Hematopoietic multipotent progenitor cell (in vitro differentiated cells): ENCODE measurements around the gene SLC5A3. TPM values are rescaled to one million over a fixed set of nuclear protein-coding genes. Genes with fewer than 3 reads are reported as not detected.
A peak's percentile ranks its signal among the peaks of the same experiment; 100 is the strongest.

Experiments
- DNase-seq, 3 donors: peaks; one replicate each; pipeline ENCODE4 v3.0.0-alpha.2; 2011 to 2015; ENCODE audit warnings: low read depth in 2 of 3, low spot score in 2 of 3
- total RNA-seq: library from RNA; depleted of rRNA; stranded (reverse); fragments of >200 nt; gene quantifications from one replicate; pipeline ENCODE4 v1.2.3, GENCODE V29; 2012

The SLC5A3 gene
- 10.5 TPM for total RNA-seq

DNA sequence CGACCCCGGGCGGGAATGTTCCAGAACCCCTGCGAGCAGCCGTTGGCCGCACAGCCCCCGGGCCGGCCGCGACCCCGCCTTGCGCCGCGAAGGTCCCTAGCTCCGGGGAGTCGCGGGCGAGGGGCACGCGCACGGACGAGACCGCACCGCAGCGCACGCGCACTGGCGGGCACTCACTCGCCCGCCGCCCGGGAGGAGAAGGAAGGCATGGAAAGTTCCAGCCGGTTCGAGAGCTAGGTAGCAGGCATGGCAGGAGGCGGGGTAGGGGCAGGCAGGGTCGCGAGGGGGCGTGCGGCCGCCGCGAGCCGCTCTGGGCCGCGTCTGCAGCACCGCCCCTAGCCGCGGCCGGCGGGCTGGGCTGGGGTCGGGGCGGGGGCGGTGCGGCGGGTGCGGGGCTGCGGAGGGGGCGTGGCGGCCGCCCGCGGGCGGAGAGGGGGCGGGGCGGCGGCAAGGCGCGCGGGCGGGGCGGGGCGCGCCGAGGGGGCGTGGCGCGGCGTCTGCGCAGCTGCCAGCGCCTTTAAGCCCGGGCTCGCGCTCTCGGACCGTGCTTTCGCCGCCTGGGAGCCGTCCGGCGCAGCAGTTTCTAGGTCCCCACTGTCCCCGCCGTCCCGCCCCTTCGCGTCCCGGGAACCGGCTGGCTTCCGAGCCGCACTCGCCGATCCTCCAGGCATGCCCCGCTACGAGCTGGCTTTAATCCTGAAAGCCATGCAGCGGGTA lies at the start of gene SLC5A3, which contains the start of gene MRPS6:
TSS of gene SLC5A3 (plus strand) at position 547 of the 717 bp plus-strand sequence. CDS start 21,621 bp downstream, outside the sequence.
TSS of gene MRPS6 (plus strand) at position 547 of the 717 bp plus-strand sequence. CDS start at position 670, 123 bp downstream.
- DNase-seq = peak; percentile 60 to 84 (median 80)

DNA sequence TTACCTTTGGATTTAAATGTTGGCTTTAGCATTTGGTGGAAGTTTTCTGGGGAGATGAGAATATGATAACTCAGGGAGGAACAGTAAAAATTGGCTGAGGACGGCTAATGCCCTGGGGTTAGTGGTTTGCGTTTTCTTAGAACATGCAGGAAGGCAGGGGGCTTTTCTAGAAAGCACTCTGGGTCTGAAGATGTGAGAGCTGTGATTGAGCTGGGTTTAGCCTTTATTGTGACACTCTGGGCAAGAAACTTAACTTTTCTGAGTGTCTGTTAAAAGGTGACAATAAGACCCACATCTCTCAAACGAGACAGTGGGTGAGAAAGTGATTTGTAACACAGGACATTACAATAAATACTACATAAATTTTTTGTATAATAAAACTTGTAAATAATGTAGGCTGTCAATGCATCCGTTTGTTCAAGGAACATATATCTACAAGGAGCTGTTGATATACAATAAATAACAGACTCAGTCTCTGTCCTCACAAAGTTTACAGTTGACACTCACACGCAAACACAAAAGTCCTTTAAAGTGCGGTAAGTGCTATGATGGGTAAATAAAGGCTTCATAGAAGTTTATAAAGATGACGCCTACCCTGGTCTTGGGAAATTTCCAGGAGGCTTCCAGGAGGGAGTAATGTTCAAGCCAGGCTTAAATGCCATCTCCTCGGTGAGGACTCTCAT lies 49.5 kb upstream of the SLC5A3 start:
- no peak for DNase-seq

DNA sequence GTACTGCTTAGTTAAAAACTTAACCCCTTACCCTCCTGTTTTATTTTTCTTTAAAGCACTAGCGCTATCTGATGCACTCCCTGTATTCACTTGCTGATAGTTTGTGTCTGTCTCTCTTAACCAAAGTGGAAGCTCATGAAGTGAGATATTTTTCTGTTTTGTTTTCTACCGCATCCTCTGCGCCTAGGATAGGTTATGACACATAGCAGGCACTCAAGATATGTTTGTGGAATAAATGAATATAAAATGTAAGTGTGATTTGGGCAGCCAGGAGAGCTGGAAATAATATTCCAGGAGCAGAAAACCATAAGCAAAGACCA lies 49.0 kb upstream of the SLC5A3 start:
- no peak for DNase-seq

DNA sequence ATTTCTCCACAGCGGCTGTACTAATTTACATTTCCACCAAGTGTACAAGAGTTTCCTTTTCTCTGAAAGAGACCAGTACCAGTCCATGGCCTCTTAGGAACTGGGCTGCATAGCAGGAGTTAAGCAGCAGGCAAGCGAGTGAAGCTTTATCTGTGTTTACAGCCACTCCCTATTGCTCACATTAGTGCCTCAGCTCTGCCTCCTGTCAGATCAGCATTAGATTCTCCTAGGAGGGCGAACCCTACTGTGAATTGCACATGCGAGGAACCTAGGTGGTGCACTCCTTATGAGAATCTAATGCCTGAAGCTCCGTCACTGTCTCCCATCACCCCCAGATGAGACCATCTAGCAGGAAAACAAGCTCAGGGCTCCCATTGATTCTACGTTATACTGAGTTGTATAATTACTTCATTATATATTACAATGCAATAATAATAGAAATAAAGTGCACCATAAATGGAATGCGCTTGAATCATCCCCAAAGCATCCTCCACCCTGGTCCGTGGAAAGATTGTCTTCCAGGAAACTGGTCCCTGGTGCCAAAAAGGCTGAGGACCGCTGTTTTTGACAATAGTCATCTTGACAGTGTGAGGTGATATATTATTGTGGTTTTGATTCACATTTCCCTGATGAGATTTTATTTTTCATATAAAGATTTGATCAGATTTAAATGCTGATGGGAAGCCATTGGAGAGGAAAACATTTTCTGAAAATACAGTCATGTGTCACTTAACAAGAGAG lies 45.5 kb upstream of the SLC5A3 start:
- no peak for DNase-seq

DNA sequence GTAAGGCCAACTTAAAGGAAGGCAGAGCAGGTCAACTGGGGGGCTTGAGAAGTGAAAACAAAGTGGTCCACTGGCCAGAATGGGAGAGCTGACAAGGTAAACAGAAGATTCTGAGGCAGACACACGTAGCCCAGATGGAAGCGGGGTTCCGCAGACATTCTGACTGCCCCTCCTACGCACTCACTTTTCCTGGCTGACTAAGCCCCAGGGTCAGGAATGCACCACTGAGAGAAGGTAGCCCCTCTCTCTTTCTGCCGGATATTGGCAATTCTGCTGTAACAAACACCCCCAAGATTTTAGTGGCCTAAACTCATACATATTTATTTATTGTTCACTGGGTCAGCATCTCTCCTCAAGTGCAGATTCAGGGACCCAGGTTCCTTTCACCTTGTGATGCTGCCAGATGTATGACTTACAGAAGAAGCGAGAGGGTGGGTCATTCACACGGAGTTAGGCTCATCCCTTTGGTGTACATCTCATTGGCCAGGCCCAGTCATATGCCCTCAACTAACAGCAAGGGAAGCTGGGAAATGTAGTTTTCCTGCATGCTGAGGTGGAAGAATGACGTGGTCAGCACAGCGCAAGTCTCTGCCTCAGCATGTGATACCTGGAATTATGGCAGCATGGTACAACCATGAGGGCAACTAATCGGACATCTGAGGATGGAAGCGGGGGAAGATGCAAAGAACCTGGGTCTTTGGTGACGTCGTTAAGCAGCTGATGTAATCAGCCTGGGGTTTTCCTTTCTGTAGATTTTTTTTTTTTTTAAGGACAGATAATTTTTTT lies 43.4 kb upstream of the SLC5A3 start:
- DNase-seq = peak; percentile 36 to 46 (median 46)

DNA sequence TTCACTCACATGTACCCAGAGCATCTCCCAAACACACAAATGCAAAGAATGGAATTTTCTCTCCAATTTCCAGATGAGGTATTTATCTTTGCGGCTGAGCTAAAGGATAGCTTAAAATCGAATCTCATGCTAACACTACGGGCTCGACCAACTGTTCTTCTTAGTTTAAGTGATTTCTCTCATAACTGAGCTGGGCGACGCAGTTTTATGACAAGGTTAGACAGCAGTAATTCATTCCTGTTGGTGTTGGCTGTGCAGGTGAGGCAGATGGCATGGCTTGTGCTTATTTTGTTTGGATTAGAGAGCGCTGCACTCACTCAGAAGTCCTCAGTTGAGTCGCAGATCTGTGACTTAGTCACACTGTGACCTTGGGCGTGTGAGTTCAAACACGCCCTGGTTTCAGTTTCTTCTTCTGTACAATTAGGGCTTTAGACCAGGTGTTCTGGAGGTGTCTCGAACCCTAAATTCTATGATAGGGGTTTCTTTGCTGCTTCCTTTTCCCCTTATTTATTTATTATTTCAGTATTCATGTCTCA lies 41.5 kb upstream of the SLC5A3 start:
- DNase-seq = no peak

DNA sequence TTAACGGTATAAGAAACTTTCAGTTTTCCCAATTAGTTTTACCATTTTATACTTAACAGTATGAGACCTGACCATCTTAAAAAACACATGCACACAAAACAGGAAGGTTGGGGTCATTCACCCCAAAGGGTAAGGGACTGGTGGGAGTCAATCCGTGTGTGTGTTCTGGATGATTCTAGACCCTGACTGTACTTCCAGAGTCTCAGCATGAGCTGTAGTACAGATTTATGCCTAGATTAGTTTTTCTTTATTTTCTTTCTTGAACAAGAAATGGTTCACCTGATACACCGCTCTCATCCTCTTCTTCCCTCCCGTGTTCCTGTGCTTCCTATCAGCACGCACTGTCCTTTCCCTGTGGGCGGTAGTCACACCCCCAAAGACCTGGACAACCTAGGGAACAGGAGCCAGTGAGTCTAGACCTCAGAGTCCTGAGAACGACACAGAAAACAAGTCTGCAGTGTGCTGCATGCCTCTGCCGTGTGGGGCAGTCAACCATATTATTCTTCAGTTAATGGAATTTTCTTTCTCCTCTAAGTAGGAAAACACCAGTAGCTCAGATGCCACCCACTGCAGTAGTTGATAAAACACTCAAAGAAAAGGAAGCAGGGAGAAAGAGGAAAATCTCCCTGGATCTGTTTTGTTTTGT lies 38.9 kb upstream of the SLC5A3 start:
- DNase-seq = no peak

DNA sequence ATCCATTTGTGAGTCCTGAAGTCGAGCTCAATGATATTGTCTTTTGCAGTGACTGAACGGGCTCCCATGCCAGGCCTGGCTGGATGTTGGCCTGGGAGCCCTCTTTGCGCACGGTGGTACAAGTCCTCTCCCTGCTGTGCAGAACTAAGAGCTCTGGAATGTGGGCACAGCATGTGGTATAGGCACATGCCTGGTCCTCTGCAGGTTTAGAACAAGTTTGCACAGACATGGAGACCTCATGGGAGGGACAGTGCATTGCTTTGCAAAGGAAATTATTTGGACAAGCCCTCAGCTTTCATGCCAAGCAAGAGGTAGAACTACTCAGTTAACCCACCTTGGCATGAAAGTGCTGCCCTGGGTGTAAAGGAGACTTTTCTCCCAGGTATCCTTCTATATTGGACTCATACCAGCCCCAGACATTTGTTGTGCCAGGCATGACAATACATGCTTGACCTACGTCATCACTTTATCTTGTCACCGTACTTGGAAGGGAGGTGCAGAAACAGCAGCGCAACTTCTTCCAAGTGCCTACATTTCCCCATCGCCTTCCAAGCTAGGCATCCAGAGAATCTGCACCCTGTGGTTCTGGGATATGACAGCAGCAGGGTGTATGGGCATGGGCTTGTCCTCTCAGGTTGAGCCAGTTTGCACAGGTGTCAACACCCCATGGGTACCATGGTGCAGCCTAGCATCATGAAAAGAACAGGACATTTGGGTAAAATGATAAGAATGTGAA lies 37.6 kb upstream of the SLC5A3 start:
- DNase-seq = no peak

DNA sequence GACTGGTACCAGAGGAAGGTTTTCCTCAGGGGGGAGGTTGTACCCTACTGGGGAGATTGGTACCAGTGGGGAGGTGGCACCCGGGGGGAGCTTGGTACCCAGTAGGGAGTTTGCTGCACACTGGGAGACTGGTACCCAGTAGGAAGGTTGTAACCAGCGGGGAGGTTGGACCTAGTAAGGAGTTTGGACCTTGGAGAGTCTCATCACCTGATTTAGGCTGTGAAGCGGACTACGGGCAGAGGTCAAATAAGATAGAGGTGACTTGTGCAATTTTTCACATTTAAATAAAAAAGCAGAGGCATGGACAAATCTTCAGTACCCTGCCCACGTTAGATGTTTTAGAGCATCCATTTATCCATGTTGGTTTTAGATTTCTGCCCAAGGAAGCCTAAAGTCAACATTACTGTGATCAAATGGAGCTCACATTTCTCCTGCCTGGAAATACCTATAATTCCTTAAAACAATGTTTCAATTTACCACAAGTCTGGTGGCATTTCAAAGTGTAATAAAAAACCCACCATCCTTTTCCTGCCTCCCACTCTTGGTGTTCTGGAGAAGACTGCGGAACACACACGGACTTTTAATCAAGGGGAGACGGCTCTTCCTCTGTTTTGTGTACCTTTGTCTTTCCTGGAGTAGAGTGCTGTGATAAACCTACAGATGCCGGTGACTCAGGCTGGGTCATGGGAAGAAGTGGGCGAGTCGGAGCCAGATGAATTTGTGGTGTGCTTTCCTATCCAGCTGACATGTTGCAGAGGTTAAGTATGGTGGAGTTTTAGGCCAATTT lies 36.2 kb upstream of the SLC5A3 start:
- no peak for DNase-seq

DNA sequence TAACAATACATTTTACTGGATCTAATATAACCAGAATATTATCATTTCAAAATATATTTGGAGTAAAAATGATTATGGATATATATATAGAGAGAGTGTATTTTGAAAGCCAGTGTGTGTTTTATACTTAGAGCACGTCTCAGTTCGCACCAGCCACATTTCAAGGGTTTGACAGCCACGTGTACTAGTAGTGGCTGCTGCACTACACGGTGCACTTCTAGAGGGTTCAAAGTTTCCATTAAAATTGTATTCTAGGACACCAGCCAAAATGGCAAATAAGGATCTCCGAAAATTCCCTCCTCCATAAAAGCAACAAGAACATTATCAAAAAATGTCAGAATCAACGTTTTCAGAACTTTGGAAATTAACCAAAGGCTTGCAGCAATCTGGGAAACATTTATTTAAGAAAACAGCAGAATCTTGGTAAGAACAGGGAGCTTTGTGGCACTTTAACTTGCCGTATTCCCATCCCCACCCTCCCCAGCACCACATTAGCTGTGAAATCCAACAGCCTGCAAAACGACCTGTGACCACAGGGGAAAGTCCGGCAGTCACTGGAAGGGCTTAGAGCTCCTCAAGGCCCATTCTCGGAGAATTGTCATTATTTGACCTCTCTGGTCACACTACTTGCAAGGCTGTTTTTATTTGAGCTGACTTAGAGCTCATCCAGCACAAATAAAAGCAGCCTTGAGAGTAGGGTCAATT lies 33.5 kb upstream of the SLC5A3 start:
- no peak for DNase-seq

DNA sequence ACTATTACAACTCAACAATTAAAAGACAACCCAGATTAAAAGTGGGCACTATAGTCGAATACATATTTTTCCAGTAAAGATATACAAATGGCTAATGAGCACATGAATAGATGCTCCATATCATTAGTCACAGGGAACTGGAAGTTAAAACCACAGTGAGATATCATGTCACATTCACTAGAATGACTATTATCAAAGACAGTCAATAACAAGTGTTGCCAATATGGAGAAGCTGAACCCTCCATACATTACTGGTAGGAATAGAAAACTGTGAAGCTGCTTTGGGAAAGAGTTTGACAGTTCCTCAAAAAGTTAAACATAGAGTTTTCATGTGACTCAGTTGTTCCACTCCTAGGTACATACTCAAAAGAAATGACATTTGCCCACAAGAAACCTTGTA lies 30.6 kb upstream of the SLC5A3 start:
- no peak for DNase-seq

DNA sequence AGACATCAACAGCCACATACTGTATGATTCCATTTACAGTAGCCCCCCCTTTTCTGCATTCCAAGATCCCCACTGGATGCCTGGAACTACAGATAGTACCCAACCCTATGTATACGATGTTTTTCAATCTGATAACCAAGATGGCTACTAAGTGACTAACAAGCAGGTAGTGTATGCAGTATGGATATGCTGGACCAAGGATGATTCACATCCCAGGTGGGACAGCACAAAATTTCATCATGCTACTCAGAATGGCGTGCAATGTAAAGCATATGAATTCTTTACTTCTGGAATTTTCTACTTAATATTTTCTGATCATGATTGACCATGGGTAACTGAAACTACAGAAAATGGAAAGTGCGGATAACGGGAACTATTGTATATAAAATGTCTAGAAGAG lies 30.0 kb upstream of the SLC5A3 start:
- no peak for DNase-seq

DNA sequence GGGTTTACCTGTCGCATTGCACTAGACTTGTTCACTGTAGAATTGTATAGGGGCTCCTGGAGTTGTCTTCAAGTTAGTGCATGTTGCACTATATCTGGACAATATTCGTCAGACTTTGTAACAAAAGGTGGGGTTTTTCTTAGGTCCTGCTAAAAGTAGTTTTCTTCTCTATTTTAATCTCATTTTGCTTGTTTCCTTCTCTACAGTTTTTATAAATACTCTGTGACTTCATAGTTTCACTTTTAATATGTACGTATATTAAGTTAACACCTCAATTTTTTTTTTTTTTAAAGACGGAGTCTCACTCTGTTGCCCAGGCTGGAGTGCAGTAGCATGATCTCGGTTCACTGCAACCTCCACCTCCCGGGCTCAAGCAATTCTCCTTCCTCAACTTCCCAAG lies 26.5 kb upstream of the SLC5A3 start:
- no peak for DNase-seq

DNA sequence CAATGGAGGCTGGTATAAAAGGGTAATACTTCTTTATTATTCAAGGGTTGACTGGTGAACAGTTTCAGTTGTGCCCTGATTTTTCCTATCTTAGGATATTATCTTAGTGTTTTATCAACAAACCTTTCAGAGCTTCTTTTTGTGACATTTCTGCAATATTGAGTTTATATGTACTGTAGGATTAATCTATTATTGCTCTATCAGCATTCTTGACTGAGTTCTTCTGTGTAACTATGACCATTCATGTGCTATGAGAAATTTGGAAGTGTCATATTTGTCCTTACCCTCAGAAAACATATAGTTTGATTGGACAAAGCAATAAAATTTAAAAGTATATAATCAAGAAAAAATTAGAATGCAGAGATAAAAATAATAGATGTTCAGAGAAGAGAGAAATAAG lies 25.5 kb upstream of the SLC5A3 start:
- no peak for DNase-seq

DNA sequence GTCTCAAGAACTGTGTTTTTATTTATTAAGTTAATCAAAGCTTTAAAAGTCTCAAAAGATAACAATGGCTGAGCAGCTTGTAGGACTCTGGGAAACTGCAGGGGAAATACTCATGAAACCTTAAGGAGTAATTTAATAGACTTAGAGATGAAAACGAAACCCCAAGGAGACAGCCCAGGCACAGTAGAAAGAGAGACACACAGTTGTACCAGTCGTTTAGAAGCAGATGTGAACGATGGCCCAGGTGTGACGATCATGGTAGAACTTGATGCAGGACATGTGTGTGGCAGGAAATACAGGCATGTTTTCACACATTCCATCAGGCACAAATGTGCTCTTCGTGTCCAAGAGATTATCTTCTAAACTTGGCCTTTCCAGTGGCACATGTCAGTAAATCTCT lies 21.2 kb upstream of the SLC5A3 start:
- DNase-seq = no peak

DNA sequence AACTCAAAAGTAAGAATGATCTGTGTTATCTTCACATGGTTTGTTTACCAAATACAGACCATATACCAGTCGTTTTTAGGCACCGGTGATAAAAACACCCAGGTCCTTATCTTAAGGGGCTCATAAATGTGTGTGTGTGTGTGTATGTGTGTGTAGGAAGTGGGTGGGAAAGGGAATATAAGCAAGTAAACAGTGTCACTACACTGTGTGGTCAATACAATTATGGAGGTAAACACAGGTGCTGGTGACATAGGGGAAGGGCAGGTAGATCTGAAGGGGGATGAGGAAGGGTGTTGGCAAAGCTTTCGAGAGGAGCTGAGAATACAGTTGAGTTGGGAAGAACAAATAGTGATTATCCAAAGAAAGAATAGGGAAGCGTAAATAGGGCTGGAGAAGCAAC lies 19.1 kb upstream of the SLC5A3 start:
- DNase-seq = no peak

DNA sequence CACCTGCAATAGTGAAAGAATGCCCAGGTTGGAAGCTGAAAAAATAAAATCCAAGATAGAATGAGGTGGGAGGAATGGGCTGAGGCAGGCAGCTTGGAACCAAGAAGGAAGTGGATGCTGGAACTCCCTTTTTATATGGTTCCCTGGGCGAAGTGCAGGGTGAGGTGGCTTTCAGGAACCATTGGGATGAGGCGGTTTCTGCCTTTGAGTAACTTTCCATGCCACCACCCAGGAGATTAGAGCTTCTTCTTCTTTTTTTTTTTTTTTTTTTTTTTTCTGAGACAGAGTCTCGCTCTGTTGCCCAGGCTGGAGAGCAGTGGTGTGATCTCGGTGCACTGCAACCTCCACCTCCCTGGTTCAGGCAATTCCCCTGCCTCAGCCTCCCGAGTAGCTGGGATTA lies 17.8 kb upstream of the SLC5A3 start:
- no peak for DNase-seq

DNA sequence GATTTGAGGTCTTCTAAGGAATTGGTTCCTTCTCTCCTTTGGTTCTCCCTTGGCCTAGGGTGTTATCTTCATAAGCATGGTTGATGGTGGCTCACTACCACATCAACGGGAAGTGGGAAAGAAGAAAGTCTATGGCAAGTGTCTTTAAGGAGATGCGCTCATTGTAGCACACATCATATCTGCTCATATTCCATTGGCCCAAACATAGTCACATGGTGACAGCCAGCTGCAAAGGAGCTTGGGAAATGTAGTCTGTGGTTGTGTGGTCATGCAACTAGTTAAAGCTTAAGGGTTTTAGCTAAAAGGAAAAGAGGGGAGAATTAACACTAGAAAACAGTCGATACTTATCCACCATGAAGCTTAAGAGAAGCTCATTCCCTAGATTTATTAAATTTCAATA lies 11.4 kb upstream of the SLC5A3 start:
- DNase-seq = no peak
